Peyer's patch (tissue), 4 donors: ENCODE data around the gene BBS9.

Experiments
- POLR2A ChIP-seq, 2 donors: fragments of 450-650 bp; IDR thresholded peaks; one replicate each; pipeline ENCODE4 v1.5.1; 2017; ENCODE audit warnings: antibody characterized with exemption in 2 of 2, mild to moderate bottlenecking in 2 of 2, moderate library complexity in 2 of 2
- TF ChIP-seq, protein P1 (sequence below), 6 experiments: fragments of 450-650 bp in 4 of 6; fragments of 200-600 bp in 2 of 6; sonication (generic) in 1 of 6; IDR thresholded peaks; one replicate each; pipeline ENCODE4 v1.5.1; 2017 to 2019; ENCODE audit warnings: antibody characterized with exemption in 6 of 6, mild to moderate bottlenecking in 3 of 6, moderate library complexity in 1 of 6

- TF ChIP-seq, protein P1, sequence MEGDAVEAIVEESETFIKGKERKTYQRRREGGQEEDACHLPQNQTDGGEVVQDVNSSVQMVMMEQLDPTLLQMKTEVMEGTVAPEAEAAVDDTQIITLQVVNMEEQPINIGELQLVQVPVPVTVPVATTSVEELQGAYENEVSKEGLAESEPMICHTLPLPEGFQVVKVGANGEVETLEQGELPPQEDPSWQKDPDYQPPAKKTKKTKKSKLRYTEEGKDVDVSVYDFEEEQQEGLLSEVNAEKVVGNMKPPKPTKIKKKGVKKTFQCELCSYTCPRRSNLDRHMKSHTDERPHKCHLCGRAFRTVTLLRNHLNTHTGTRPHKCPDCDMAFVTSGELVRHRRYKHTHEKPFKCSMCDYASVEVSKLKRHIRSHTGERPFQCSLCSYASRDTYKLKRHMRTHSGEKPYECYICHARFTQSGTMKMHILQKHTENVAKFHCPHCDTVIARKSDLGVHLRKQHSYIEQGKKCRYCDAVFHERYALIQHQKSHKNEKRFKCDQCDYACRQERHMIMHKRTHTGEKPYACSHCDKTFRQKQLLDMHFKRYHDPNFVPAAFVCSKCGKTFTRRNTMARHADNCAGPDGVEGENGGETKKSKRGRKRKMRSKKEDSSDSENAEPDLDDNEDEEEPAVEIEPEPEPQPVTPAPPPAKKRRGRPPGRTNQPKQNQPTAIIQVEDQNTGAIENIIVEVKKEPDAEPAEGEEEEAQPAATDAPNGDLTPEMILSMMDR (IDR thresholded peaks at IDR 0.05): no peak
- TF ChIP-seq POLR2A (IDR thresholded peaks at IDR 0.05): no peak
These were observed 30.0 kb upstream of the BBS9 start for GRCh38 chr7:33099154-33099940.
